Stimulated activated CD8-positive, alpha-beta memory T cell treated with anti-CD3 and anti-CD28 coated beads, Interleukin-15, amount 100 ng/mL, for 4 hours (primary cell): ENCODE data around the gene GJC2.
A peak's percentile ranks its signal among the peaks of the same experiment; 100 is the strongest.

ENCODE experiments used
- DNase-seq, 2 donors: peaks; one replicate each; pipeline ENCODE4 v3.0.0-alpha.2; 2020; ENCODE audit warnings: low read depth in 2 of 2

Gene GJC2

GRCh38 chr1:228145463-228146416 is 4.0 kb upstream of the GJC2 start:
- no peak for DNase-seq

DNA sequence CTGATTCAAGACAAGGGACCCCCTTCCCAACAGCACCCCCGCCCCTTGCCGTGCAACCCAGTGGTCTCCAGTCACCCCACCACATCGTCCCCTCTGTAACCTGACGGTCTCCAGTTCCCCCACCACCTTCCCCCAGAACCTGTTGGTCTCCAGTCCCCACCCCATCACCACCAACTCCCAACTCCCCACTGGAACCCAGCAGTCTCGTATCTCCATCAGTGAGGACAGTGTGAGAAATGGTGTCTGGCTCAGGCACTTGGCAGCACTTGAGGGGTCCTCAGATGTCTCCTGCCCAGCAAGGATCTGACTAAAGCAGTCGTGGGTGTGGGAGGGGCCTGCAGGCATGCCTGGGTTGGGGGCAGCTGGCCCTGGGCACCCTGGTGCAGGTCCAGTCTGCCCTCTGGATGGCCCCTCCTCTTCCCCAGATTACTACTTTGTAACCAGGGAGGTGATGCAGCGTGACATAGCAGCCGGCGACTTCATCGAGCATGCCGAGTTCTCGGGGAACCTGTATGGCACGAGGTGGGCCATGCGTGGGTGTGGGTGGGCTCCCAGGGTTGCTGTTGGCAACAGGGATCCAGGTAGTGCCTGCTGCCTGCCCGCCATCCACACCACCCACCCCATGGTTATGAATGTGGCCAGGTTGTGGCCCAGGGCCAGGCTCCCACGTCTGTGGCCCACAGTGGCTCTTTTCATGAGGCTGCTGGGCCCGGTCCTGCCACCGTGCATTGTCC is 3.1 kb upstream of the GJC2 start:
- no peak for DNase-seq

- no peak for DNase-seq
Observed at GRCh38 chr1:228147151-228147693, 2.5 kb upstream of the GJC2 start.

- no peak for DNase-seq
Observed at GRCh38 chr1:228147768-228148167, 2.0 kb upstream of the GJC2 start.

- no peak for DNase-seq
Observed at GRCh38 chr1:228148196-228148861, 1.4 kb upstream of the GJC2 start.

- DNase-seq: no peak
Observed at GRCh38 chr1:228148935-228149405, 760 bp upstream of the GJC2 start.

- no peak for DNase-seq
Observed at GRCh38 chr1:228150120-228150460, 360 bp downstream of the GJC2 start.

- DNase-seq: no peak
Observed at GRCh38 chr1:228150461-228151179, 890 bp downstream of the GJC2 start.

DNA sequence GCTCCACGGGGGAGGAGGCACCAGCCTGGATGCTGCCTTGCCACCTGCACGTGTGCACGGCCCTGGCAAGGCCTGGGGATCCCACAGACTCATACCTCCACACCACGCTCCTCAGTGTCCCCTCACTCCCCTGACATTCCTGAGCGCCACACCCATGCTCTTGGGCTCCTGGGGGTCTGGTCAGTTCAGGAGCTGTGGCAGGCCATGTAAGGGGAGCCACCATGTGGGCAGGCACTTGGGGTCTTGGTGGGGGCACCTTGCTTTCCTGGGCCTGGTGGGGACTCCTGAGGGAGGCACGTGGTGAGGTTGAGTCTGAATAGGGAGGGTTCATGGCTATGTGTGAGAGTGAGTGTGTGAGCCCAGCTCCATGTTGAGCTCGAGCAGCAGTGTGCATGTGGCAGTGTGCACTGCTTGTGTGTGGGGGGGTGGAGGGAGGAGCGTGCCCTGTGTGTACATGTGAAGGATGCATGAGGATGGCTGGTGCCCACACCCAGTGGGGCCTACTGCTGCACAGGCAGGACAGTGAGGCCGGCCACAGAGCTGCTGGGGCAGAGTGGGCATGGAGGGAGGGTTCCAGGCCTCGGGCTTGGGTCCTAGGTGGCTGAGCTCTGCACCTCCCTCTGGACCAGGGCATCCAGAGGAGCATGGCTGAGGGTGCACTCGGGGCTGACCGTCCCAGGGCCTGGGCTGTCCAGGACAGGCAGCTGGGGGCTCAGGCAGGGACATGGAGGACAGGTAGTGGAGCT is 1.6 kb downstream of the GJC2 start:
- DNase-seq: no peak

DNA sequence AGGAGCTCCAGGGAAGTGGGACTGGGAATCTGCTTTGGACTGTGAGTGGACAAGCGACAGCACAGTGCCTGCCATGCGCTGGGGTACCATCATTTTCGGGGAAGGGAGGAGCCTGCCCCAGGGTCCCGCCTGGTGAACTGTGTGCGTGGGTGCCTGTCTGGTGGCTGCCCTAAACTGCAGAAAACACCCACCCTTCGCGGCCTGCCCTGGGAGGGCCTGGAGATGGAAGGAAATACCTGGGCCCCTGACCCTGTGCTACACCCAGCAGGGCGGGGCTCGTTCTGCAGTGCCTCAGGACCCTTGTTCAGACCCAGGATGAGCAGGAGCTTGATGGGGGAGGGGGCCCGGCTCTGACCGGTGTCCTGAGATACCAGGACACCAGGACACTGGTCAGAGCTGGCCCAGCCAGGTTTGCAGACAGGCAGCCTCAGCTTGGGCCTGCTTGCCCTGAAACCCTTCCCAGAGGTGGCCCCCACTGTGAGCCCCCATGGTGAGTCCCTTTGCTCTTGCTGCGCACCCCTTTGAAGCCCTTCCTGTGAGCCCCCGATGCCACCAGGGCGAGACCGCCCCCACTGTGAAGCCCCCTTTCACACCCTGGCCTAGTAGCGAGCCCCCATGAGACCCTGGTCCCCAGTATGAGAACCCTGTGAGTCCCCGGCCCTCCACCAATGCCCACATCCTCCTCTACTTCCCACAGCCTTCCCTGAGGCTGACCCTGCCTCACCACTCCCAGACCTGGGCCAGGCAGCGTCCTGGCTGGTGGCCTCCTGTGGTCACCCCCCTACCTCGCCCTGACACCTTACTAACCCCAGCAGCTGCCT is 2.6 kb downstream of the GJC2 start:
- no peak for DNase-seq

DNA sequence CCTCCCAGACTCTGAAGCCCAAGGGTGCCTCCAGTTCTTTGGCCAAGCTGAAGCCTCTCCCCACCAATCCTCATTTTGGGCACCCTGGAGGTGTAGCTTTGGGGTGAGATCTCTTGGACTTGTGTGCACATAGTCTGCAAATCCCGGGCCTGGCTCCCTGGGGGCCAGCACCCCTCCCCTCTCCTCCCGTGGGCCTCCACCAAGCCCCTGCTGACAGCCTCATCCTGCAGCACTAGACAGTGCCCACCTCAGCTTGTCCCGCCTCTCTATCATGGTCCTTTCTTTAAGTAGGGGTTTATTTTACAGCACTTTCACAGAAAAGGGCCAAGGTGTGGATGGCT is 3.2 kb downstream of the GJC2 start:
- no peak for DNase-seq

- no peak for DNase-seq
Observed at GRCh38 chr1:228154021-228154669, 4.4 kb downstream of the GJC2 start.

- peak in 1 of 2 donors; percentile 45 for DNase-seq
Observed at GRCh38 chr1:228154670-228155571, 5.2 kb downstream of the GJC2 start.

GRCh38 chr1:228155596-228156514 is 6.1 kb downstream of the GJC2 start:
- no peak for DNase-seq

DNA sequence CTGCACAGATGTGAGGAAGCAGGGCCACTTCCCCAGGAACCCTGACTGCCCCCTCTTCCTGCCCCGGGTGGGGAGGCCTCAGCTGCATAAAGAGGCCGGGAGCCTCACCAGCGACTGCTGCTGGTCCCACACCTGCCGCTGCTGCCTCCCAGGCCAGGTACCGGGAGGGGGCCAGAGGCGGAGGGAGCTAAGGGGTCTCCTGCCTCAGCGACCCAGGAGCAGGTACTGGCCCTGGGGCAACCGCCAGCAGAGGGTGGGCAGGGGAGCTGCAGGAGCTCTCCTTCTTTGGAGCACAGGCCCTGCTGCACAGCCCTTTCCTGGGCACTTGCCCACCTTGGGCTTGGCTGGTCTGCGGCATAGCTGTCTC is 6.8 kb downstream of the GJC2 start:
- DNase-seq: no peak

DNA sequence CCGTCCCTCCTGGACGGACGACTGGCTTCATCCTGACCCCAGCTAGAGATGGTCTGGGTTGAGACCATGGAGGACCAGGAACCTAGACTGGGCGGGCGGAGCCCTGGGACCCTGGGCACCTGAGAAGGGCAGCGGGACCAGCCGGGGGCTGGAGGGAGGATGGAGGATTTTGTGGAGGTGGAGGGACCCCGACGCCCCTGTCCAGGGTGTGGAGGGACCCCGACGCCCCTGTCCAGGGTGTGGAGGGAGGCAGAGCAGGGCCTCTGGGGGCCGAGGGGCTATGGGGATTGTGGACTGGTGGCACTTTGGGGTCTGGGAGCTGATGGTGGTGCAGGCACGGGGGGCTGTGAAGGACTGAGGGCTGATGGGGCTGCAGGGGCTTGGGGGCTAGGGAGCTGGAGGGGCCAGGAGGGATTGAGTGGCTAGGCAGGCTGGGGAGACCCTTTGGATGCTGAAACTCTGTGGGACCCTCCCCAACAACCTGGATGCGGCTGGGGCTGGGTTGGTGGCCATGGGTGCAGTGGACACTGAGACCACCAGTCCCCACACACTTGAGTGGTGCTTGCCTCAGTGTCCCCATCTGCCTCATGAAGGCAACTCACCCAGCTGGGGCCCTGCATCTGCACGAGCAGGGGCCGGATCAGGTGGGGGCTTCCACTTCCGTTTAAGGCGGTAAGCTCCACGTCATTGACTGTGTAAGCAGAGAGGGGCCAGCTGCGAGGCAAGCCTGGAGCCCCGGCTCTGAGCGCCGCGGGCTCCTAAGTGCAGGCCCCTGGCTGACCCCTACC is 7.4 kb downstream of the GJC2 start:
- no peak for DNase-seq

GRCh38 chr1:228157729-228158126 is 8.0 kb downstream of the GJC2 start:
- no peak for DNase-seq
